Activated CD4-positive, alpha-beta memory T cell treated with anti-CD3 and anti-CD28 coated beads for 36 hours (primary cell): ENCODE measurements around the gene SLC5A5. TPM values are rescaled to one million over a fixed set of nuclear protein-coding genes. Genes with fewer than 3 reads are reported as not detected.
A peak's percentile ranks its signal among the peaks of the same experiment; 100 is the strongest.

Experiments
- CTCF ChIA-PET: fragments of 350-600 bp; sonication (Branson Sonifier 250); formaldehyde crosslinking; loops from one replicate; lab custom pipeline; 2021; ENCODE audit warnings: antibody characterized with exemption, inconsistent platforms; lab: Charles Lee
- POLR2A ChIA-PET: fragments of 350-600 bp; sonication (Branson Sonifier 250); formaldehyde crosslinking; loops from one replicate; lab custom pipeline; 2021; ENCODE audit warnings: antibody characterized with exemption; lab: Charles Lee
- DNase-seq: peaks from one replicate; pipeline ENCODE4 v3.0.0-alpha.2; 2020
- H3K27ac Mint-ChIP-seq: one replicate; pipeline ENCODE4 v1.8.0; 2021; ENCODE audit warnings: mixed read lengths
- H3K27me3 Mint-ChIP-seq: one replicate; pipeline ENCODE4 v1.8.0; 2021; ENCODE audit warnings: mixed read lengths
- H3K36me3 Mint-ChIP-seq: one replicate; pipeline ENCODE4 v1.8.0; 2021; ENCODE audit warnings: mixed read lengths
- H3K4me1 Mint-ChIP-seq: one replicate; pipeline ENCODE4 v1.8.0; 2021; ENCODE audit warnings: low read depth, mixed read lengths
- H3K4me3 Mint-ChIP-seq: one replicate; pipeline ENCODE4 v1.8.0; 2021; ENCODE audit warnings: mild to moderate bottlenecking, mixed read lengths
- H3K9me3 Mint-ChIP-seq: one replicate; pipeline ENCODE4 v1.8.0; 2021; ENCODE audit warnings: mixed read lengths
- intact Hi-C: fragments of 100-400 bp; cut with micrococcal nuclease; formaldehyde crosslinking; loops from one replicate; pipeline ENCODE4 v1.15.1; 2023
- total RNA-seq, 2 experiments: library from RNA; stranded (reverse); gene quantifications; one replicate each; pipeline ENCODE4 v1.2.3, GENCODE V29; 2021

The SLC5A5 gene
- total RNA-seq, 2 experiments from 2014 or later = 0.87 to 1.0 TPM

DNA sequence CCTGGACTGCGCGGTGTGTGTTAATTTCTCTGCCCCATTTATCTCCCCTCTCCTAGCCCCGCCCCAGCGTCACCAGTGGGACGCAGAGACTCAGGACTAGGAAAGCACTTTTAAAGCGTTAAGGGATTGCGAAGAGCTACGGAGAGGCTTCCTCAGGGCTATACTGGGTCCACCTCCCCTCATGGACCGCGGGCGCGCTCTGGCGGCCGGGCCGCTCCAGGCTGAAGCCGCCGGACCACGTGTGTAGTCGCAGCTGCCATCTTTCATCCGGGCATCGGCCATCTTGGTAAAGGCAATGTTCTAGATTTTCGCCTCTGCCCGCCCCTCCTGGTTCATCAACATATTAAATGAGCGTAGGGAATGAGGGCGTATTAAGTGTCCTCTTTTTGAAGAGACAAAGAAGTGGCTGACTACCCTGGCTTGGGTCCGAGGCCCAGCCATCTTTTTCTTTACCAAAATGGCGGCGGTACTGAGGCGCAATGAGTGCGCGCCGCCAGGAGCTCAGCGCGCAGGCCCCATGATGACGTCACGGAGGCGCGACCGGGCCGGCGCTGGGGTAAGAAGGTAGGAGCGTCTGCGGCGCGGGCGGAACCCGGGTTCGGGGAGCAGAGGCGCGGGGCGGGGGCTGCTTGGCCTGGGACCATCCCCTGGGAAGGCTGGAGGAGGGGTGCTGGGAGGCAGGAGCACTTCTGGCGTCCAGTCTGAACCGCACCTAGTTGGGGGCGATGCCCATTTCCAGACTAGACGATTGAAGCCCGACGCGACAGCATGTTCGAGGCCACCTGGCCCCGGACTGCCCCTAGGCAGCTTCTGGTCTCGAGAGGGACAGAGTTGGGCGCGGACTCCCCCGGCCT lies 61.0 kb downstream of the SLC5A5 start, which contains the start of gene CCDC124:
Gene CCDC124 (plus strand): TSS at position 531 of the 854 bp plus-strand sequence. CDS start 3,406 bp downstream, outside the sequence.
- H3K27ac Mint-ChIP-seq = peak within 1 kb of the TSS; percentile 92
- peak; percentile 96 for DNase-seq
- no peaks in the 10 kb centered on the region for H3K27me3 Mint-ChIP-seq
- H3K36me3 Mint-ChIP-seq = peaks cover 5% of the 10 kb centered on the region
- intact Hi-C loops = loop anchor here (1.0 to 5.0 kb wide), 4 partner anchors 60 to 220 kb away; partner anchors contain the start of genes PIK3R2 and RPL18A
- H3K4me3 Mint-ChIP-seq = peak within 1 kb of the TSS; percentile 91
- CTCF ChIA-PET = interaction anchor here (0.6 to 9.9 kb wide), 20 partner anchors 11 to 1090 kb away, joined by 3 to 289 read pairs (median 4); partner anchors contain the start of genes FCHO1, JAK3, MAP1S and RPL18A
- no peaks in the 10 kb centered on the region for H3K9me3 Mint-ChIP-seq
- peaks cover 30% of the 10 kb centered on the region for H3K4me1 Mint-ChIP-seq
- POLR2A ChIA-PET = interaction anchor here (1.0 to 6.8 kb wide), 9 partner anchors 10 to 90 kb away, joined by 3 to 93 read pairs (median 6); partner anchors contain the start of genes JAK3, RPL18A and SLC5A5

GRCh38 chr19:17933414-17934129 lies 61.8 kb downstream of the SLC5A5 start:
- H3K27me3 Mint-ChIP-seq = no peaks in the 10 kb centered on the region
- H3K4me1 Mint-ChIP-seq = peaks cover 30% of the 10 kb centered on the region
- no peak for DNase-seq
- intact Hi-C loops = loop anchor here (5.0 kb wide), 2 partner anchors 141 to 219 kb away; partner anchors contain the start of gene PIK3R2
- CTCF ChIA-PET = interaction anchor here (0.6 to 9.9 kb wide), 20 partner anchors 10 to 1089 kb away, joined by 3 to 289 read pairs (median 4); partner anchors contain the start of genes FCHO1, JAK3, MAP1S and RPL18A
- peaks cover 6% of the 10 kb centered on the region for H3K36me3 Mint-ChIP-seq
- peak overlapping the region; percentile 91 for H3K4me3 Mint-ChIP-seq
- H3K9me3 Mint-ChIP-seq = no peaks in the 10 kb centered on the region
- peak overlapping the region; percentile 92 for H3K27ac Mint-ChIP-seq
- POLR2A ChIA-PET = interaction anchor here (1.0 to 6.8 kb wide), 7 partner anchors 9 to 89 kb away, joined by 3 to 93 read pairs (median 7); partner anchors contain the start of genes JAK3, RPL18A and SLC5A5

- H3K9me3 Mint-ChIP-seq = no peaks in the 10 kb centered on the region
- H3K36me3 Mint-ChIP-seq = peaks cover 6% of the 10 kb centered on the region
- H3K4me3 Mint-ChIP-seq = no peak overlapping the region
- H3K27ac Mint-ChIP-seq = no peak overlapping the region
- H3K4me1 Mint-ChIP-seq = peaks cover 20% of the 10 kb centered on the region
- intact Hi-C loops = no loop called here
- ChIA-PET CTCF (interaction anchor here (0.8 to 9.9 kb wide), 4 partner anchors 62 to 87 kb away, joined by 3 to 289 read pairs (median 12); partner anchors contain the start of gene RPL18A), POLR2A (interaction anchor here (0.7 kb wide), 1 partner anchor 77 kb away, joined by 3 read pairs; the partner anchor contains the start of gene RPL18A)
- H3K27me3 Mint-ChIP-seq = no peaks in the 10 kb centered on the region
- DNase-seq = no peak
Observed at GRCh38 chr19:17936379-17936778, 64.6 kb downstream of the SLC5A5 start.

DNA sequence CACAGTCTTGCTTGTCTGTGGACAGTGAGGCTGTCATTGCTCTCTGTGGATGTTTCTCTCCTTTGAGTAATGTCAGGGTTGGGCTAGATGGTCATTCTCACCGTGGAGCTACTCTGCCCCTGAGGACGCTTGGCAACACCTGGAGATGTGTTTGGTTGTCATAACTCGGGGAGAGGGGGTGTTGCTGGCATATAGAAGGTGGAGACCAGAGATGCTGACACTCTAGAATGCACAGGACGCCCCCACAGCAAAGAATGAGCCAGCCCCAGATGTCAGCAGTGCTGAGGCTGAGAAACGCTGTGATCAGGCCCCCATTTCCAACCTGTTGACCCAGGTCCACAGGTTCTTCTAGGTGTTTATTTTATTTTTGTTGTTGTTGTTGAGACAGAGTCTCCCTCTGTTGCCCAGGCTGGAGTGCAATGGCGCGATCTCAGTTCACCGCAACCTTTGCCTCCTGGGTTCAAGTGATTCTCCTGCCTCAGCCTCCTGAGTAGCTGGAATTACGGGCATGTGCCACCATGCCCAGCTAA lies 65.7 kb downstream of the SLC5A5 start:
- ChIA-PET CTCF (interaction anchor here (0.8 to 9.9 kb wide), 26 partner anchors 8 to 441 kb away, joined by 3 to 289 read pairs (median 4); partner anchors contain the start of genes ARRDC2, RPL18A and SLC5A5), POLR2A (interaction anchor here (1.2 to 1.5 kb wide), 4 partner anchors 11 to 78 kb away, joined by 3 to 8 read pairs (median 5); partner anchors contain the start of gene RPL18A)
- no peak overlapping the region for H3K27ac Mint-ChIP-seq
- no peak overlapping the region for H3K4me3 Mint-ChIP-seq
- intact Hi-C loops = no loop called here
- no peak for DNase-seq
- H3K36me3 Mint-ChIP-seq = peaks cover 7% of the 10 kb centered on the region
- peaks cover 13% of the 10 kb centered on the region for H3K4me1 Mint-ChIP-seq
- no peaks in the 10 kb centered on the region for H3K9me3 Mint-ChIP-seq
- no peaks in the 10 kb centered on the region for H3K27me3 Mint-ChIP-seq

DNA sequence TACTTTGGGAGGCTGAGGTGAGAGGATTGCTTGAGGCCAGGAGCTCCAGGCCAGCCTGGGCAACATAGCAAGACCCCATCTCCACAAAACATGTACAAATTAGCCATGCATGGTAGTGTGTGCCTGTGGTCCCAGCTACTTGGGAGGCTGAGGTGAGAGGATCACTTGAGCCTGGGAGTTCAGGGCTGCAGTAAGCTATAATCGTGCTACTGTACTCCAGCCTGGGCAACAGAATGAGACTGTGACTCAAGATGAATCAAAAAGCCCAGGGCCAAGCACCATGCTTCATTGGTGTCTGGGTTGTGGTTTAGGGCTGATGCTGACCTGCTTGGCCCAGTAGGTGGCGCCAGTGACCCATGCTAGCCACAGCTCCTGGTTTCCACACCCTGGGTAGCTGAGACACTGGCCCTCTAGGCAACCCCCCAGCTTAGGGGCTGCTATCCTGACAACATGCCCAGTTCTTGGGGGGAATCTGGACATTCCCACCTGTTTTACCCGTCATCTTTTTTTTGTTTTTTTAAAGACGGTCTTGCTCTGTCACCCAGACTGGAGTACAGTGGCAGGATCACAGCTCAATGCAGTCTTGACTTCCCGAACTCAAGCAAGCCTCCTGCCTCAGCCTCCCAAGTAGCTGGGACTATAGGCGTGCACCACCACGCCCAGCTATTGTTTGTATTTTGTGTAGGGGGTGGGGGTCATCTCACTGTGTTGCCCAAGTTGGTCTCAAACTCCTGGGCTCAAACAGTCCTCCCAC lies 66.5 kb downstream of the SLC5A5 start:
- peaks cover 13% of the 10 kb centered on the region for H3K4me1 Mint-ChIP-seq
- peaks cover 8% of the 10 kb centered on the region for H3K36me3 Mint-ChIP-seq
- no peaks in the 10 kb centered on the region for H3K9me3 Mint-ChIP-seq
- intact Hi-C loops = loop anchor here (1.0 kb wide), 1 partner anchor 59 kb away; no protein-coding TSS in a partner anchor
- H3K4me3 Mint-ChIP-seq = no peak overlapping the region
- CTCF ChIA-PET = interaction anchor here (0.6 to 9.9 kb wide), 31 partner anchors 9 to 442 kb away, joined by 3 to 289 read pairs (median 4); partner anchors contain the start of genes ARRDC2, RPL18A and SLC5A5
- peak; percentile 91 for DNase-seq
- POLR2A ChIA-PET = interaction anchor here (0.5 to 1.5 kb wide), 5 partner anchors 10 to 79 kb away, joined by 3 to 8 read pairs (median 3); partner anchors contain the start of gene RPL18A
- H3K27me3 Mint-ChIP-seq = no peaks in the 10 kb centered on the region
- no peak overlapping the region for H3K27ac Mint-ChIP-seq

- no peak overlapping the region for H3K4me3 Mint-ChIP-seq
- H3K27ac Mint-ChIP-seq = no peak overlapping the region
- POLR2A ChIA-PET = interaction anchor here (1.3 kb wide), 1 partner anchor 10 kb away, joined by 5 read pairs; the partner anchor contains the start of gene CCDC124
- no peaks in the 10 kb centered on the region for H3K9me3 Mint-ChIP-seq
- CTCF ChIA-PET = interaction anchor here (8.1 kb wide), 1 partner anchor 54 kb away, joined by 76 read pairs; no protein-coding TSS in a partner anchor
- H3K27me3 Mint-ChIP-seq = no peaks in the 10 kb centered on the region
- peaks cover 14% of the 10 kb centered on the region for H3K4me1 Mint-ChIP-seq
- no peak for DNase-seq
- peaks cover 7% of the 10 kb centered on the region for H3K36me3 Mint-ChIP-seq
- intact Hi-C loops = no loop called here
Observed at GRCh38 chr19:17942181-17942580, 70.4 kb downstream of the SLC5A5 start.

DNA sequence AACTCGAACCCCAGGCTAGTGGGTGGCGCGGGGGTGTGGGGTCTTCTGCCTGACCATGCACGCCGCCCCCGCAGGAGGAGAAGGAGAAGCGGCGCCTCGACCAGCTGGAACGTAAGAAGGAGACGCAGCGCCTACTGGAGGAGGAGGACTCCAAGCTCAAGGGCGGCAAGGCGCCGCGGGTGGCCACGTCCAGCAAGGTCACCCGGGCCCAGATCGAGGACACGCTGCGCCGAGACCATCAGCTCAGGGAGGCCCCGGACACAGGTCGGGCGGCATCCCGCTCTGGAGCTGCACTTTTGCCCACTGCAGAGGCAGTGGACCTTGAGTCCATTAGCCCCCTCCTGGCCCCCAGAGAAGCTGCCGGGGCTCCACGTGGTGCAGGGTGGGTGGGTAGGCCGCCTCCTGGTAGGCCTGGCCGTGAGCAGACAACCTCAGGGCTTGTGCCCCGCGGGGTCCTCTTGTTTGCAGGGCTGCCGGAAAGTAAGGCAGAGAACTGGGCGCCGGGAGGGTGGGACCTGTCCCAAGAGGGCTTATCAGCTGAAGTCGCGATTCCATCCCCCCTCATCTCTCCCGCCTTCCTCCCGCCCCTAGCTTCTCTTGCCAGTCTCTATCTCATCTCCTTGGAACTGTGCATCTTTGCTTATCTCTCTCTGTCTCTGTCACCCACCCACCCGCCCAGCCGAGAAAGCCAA lies 71.0 kb downstream of the SLC5A5 start:
- ChIA-PET CTCF (interaction anchor here (8.1 kb wide), 1 partner anchor 54 kb away, joined by 76 read pairs; no protein-coding TSS in a partner anchor), POLR2A (interaction anchor here (0.6 to 1.3 kb wide), 2 partner anchors 10 to 602 kb away, joined by 4 to 5 read pairs; partner anchors contain the start of gene CCDC124)

GRCh38 chr19:17943274-17944221 lies 71.8 kb downstream of the SLC5A5 start:
- no peak overlapping the region for H3K27ac Mint-ChIP-seq
- DNase-seq = no peak
- no peaks in the 10 kb centered on the region for H3K27me3 Mint-ChIP-seq
- intact Hi-C loops = no loop called here
- peaks cover 4% of the 10 kb centered on the region for H3K36me3 Mint-ChIP-seq
- H3K4me3 Mint-ChIP-seq = no peak overlapping the region
- H3K9me3 Mint-ChIP-seq = no peaks in the 10 kb centered on the region
- ChIA-PET POLR2A (interaction anchor here (1.3 kb wide), 1 partner anchor 11 kb away, joined by 5 read pairs; the partner anchor contains the start of gene CCDC124), CTCF (interaction anchor here (1.0 to 8.1 kb wide), 3 partner anchors 11 to 84 kb away, joined by 5 to 76 read pairs (median 5); partner anchors contain the start of genes CCDC124 and RPL18A)
- H3K4me1 Mint-ChIP-seq = peaks cover 14% of the 10 kb centered on the region

More for the DNA sequence above, 71.0 kb downstream of the SLC5A5 start:
- Mint-ChIP-seq H3K4me1 (peaks cover 14% of the 10 kb centered on the region), H3K27me3 (no peaks in the 10 kb centered on the region), H3K36me3 (peaks cover 5% of the 10 kb centered on the region), H3K4me3 (no peak overlapping the region), H3K27ac (no peak overlapping the region), H3K9me3 (no peaks in the 10 kb centered on the region)
- DNase-seq = no peak
- intact Hi-C loops = no loop called here

DNA sequence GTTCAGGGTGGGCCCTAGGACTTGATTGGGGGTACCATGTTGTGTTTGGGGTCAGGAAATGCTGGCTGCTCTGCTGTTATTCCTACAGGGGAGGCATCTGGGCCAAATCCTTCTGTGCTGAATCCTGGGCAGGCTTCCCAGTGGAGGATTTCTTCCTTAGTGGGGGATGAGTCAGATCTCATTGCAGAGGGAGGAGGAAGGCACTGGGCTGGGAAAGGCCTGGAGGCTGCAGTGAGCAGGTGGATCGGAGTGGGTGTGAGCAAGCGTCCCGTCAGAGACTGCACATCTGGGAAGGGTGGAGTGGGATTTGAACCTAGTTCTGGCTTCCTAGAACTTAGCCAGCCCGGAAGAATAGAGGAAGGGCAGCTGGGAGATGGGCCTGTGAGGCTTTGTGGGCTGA lies 72.6 kb downstream of the SLC5A5 start:
- no peak overlapping the region for H3K27ac Mint-ChIP-seq
- intact Hi-C loops = no loop called here
- ChIA-PET POLR2A (no interaction called here), CTCF (interaction anchor here (0.9 to 8.1 kb wide), 4 partner anchors 11 to 85 kb away, joined by 3 to 76 read pairs (median 5); partner anchors contain the start of genes CCDC124 and RPL18A)
- no peak overlapping the region for H3K4me3 Mint-ChIP-seq
- H3K9me3 Mint-ChIP-seq = no peaks in the 10 kb centered on the region
- peaks cover 4% of the 10 kb centered on the region for H3K36me3 Mint-ChIP-seq
- no peak for DNase-seq
- H3K4me1 Mint-ChIP-seq = peaks cover 20% of the 10 kb centered on the region
- H3K27me3 Mint-ChIP-seq = peaks cover 7% of the 10 kb centered on the region
